ENCODE results near the gene ARHGAP22.
"Not testable (repeated sequence)": the region's sequence is repeated elsewhere in the genome, so short reads cannot be mapped to it uniquely, and the experiment has no call there.

Gene ARHGAP22

GRCh38 chr10:48445932-48446331 lies 158.9 kb downstream of the ARHGAP22 start:
- no peak for DNase-seq

DNA sequence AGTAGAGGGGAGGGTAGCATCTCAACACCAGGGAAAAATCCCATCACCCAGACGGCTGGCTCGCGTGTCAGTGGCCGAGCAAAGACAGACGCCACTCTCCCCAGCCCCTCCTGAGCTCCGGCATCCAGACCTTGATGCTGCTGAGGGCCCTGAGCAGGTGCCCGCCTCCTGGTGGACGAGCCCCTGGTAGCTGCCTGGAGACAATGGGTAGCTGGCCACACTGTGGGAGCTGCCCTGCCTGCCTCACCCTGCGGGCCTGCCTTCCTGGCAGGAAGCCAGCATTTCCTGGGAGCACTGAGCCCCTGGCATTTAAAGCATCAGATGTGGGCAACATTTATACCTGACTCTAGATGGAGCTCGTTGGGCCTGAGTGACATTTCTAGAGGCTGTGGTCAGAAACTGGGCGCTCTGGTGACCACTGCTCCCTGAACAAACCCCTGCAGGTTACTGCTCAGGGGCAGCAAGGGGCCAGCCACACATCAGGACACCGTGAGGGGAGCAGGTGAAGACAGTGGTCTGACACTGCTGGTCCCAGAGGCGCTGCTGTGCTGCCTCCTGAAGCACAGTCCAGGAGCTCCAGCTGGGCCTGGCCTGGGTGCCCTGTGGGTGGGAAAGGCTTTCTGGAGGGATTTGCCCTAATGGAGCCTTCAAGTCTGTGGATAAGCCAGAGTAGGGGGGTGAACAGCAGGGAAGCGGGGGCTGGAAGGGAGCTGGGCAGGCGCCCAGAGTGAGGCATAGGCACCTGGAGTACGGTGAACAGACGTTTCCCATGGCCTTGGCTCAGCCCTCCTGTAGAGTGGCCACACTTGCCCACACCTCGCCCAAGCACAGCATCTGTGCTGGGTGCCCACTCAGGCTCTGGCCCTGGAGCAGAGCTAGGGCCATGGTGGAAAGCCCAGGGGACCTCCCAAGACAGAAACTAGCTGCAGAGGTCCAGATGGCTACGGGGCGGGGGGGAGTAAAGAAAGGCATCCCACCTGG lies 159.7 kb downstream of the ARHGAP22 start:
- no peak for DNase-seq

DNA sequence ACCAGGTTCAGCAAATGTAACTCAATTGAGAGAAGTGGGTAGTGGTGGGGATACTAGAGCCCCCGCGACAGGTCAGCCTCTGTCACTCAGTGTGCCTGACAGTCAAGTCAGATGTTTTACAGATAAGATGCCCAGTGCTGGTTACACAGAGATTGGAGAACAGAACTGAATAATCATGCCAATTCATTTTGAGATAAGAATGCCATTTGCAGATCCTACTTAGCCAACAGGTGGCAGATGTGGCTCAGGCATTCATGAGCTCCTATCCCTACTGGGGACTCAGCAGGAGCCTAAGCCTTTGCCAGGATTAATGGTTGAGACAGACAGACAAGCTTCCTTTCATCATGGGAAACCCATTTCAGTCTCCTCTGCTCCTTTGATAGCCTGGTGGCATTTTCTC lies 160.6 kb downstream of the ARHGAP22 start:
- DNase-seq: peak; percentile 13

- no peak for DNase-seq
Measured at GRCh38 chr10:48442809-48443177, 162.1 kb downstream of the ARHGAP22 start.

- no peak for DNase-seq
Measured at GRCh38 chr10:48442090-48442808, 162.6 kb downstream of the ARHGAP22 start.

DNA sequence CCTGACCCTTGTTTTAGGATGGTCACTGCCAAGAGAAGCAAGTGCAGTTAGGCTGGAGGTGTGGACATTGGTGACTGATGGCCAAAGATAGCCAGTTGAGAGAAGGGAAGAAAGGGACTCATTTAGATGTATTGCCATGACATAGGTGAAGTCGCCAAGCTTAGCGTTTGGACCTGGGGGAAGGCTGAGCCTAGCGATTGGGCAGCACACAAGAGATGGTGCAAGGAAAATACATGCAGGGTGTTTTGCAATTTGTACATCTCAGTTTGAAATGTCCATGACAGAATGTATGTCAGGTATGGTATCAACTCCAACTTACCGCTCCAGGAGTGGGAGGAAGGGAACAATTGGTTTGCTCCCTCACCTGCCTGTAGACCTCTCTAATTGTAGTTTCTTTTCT lies 164.1 kb downstream of the ARHGAP22 start:
- DNase-seq: no peak

DNA sequence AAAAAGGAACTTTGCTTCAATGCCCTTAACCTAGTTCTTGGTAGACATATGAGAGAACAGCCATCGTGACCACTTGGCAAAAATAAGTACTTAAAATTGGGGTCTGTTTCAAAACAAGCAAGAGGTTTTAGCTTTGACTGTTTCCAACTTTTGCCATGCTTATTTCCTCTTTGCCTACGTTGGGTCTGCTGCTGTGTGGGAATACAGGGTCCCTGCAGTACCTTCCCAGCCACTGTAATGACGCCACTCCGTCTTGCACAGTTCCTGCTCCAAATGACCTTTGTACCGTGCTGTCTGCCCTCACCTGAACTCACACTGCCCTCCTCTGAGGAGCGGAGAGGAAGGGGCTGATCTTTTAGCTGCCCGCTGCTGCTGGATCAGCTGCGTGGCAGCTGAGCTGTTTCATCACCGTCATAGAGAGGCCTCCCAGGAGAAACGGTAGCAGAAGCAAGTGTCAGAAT lies 165.3 kb downstream of the ARHGAP22 start:
- no peak for DNase-seq

- peak; percentile 79 for DNase-seq
Measured at GRCh38 chr10:48439031-48439430, 165.8 kb downstream of the ARHGAP22 start.

DNA sequence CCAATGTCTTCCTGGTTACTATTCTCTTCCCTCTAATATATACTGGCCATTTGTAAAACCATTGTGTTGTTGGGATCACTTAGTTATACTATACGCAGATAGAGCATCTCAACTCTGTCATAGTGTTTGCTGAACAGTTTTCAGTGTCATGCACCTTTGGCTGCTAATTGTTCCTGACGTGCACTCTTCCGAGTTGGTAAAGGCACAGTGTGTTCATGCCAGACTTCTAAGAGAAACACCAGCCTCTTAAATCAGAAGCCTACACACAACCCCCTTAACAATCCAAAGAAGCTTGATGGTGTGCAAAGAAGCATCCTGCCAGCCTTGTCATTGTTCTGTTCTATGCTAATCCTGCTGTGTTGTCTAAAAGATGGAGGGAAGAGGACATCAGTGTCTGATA lies 167.3 kb downstream of the ARHGAP22 start:
- DNase-seq: no peak

DNA sequence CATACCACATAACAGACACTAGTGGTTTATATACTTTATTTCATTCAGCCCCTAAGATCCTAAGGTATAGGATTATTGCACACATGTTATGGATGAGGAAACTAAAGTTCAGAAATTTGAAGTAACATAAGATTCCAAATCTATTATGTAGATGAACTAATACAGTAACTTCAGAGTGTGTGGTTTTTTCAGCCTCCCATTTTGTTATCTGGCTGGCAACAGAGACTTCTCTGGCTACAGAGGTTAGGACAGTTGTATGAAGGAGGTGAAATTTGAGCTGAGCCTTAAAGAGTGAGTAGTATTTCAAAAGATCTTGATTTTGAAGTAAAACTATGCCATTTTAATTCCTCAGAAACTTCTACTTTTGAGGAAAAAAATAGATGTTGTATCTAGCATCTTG lies 173.0 kb downstream of the ARHGAP22 start:
- no peak for DNase-seq

DNA sequence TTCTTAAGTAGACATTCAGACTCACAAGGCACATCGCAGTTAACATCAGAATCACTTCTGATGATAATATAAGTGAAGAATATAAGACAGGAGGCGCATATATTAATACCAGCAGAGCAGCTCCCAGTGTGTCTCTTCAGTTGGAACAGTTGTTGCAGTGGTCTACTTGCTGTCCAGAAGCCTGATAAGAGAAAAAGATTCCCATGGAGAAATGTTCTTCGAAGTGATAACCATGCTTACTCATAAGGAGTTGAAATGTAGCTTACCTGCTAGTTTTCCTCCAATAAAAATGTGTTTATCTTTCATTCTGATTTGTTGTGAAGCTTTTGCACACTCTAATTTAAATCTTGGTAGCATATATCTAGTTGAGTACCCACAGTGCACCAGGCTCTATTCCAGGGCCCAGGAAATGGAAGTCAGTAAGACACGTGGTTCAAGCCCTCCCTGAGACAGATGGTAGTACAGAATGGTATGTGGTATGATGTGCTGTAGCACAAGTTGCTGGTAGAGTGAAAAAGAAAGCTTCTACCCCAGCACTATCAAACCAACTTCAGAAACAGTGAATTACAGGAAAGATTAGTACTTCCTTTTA lies 174.4 kb downstream of the ARHGAP22 start:
- DNase-seq: no peak

DNA sequence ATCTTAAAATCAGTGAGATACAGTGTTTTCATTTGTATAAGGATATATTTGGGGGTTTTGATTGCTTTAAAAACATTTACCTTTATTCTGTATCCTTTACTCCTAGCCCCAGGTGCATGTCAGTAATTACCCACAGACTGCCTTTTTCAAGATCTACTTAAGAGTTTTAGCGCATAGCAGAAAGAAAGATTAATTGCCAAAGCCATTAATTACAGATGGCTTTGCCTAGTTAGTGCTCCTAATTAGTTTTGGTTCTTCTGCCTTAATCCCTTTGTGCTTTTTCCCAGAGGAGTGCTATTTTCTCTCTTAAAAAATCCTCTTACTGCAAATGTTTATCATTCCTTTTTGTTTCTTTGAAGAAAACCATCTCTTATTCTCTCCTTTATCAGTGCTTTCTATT lies 175.6 kb downstream of the ARHGAP22 start:
- DNase-seq: no peak

- DNase-seq: no peak
Measured at GRCh38 chr10:48428896-48429295, 176.0 kb downstream of the ARHGAP22 start.

- DNase-seq: no peak
Measured at GRCh38 chr10:48423884-48424283, 181.0 kb downstream of the ARHGAP22 start.

- not testable (repeated sequence) for DNase-seq
Measured at GRCh38 chr10:48421862-48422261, 183.0 kb downstream of the ARHGAP22 start.

DNA sequence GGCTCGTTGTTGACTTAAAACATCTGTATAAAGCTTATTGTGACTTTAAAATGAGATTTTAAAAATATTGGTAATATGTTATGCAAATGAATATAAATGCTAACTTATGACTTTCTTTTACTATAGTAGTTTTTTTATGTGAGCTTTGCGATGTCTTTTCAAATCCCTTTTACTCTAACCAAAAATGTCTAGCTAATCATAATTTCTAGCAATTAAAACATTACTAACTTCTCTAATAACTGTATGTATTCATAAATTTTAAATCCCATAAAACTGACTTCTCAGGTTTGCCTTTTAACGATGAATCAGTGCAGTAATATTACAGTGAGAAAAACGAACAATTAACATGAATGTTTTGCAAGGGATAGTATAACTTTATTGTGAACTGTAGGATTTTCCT lies 185.2 kb downstream of the ARHGAP22 start:
- no peak for DNase-seq

- no peak for DNase-seq
Measured at GRCh38 chr10:48418189-48418788, 186.6 kb downstream of the ARHGAP22 start.

DNA sequence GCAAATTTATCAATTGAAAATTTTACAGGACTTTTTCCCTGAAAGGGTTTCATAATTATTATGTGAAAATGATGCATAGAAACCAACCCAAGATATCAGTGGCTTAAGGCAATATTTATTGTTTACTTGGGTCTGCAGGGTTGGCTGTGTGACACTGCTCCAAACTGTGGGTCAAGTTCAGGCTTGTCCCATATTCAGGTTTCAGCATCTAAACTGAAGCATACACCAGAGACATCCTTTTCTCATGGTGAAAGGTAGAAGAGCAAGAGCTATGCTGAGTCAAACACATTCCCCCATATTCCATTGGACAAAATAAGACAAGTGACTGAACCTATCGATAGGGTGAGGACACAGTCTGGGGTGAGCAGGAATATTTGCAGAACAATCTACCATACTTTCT lies 187.5 kb downstream of the ARHGAP22 start:
- no peak for DNase-seq

DNA sequence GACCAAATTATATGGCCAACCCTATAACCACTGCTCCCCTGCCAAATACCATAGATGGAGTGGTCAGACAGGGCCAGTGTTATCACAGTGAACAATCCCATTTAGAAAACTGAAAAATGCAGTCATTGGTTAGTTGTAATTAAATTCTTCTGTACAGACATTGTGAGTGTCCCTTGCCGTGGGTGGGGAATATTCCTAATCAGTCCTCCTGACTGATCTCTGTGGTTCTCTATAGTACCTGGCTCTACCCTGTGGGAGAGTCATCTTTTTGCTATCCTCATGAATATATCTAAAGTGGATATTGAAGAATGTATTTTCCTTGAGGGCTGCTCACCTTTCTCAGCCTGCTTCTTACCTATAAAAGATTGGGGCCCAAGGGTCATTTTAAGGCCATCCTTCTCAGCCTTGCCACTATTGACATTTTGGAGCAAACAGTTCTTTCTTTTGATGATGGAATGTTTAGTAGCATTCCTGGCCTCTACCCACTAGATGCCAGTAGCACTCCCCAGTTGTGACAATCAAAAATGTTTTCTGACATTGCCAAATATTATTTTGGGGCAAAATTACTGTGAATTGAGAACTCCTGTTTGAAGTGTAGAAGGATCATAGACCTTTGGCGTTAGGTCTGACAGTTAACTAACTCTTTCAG lies 188.2 kb downstream of the ARHGAP22 start:
- no peak for DNase-seq

GRCh38 chr10:48414778-48415177 lies 190.1 kb downstream of the ARHGAP22 start:
- DNase-seq: peak; percentile 70

DNA sequence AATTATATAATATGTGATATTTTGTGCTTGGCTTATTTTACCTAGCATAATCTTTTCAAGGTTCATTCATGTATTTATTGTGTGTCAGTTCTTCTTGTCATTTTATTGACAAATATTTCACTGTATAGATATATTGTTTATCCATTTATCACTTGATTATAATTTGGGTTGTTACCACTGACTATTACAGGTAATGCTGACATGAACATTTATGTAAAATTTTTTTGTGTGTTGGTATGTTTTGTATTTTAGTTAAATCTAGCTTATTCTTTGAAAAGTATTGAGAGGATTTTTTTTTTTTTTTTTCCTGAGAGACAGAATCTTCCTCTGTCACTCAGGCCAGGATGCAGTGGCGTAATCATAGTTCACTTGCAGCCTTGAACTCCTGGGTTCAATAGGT lies 190.7 kb downstream of the ARHGAP22 start:
- DNase-seq: no peak

DNA sequence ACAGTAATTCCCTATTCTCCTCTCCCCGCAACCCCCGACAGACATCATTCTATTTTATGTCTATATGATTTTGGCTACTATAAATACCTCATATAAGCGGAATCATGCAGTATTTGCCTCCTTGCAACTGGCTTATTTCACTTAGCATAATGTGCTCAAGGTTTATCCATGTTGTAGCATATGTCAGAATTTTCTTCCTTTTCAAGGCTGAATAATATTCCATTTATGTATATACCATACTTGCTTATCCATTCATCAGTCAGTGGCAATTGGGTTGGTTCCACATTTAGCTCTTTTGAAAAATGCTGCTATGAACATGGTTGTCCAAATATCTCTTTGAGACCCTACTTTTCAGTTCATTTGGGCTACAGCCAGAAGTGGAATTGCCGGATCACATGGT lies 191.9 kb downstream of the ARHGAP22 start:
- no peak for DNase-seq

DNA sequence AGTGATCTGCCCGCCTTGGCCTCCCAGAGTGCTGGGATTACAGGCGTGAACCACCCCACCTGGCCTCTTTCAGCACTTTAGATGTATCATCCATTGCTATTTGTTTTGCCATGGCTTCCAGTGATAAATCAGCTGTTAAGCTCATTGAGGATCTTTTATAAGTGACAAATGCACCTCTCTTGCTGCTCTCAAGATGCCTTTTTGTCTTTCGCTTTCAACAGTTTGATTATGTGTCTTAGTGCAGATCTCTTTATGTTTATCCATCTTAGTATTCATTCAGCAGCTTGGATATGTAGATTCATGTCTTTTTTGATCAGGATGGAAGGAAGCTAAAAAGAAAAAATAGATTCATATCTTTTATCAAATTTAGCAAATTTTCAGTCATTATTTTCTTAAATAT lies 192.8 kb downstream of the ARHGAP22 start:
- no peak for DNase-seq
